Peyer's patch (tissue), 4 donors: ENCODE measurements around the gene GPRC5A. TPM values are rescaled to one million over a fixed set of nuclear protein-coding genes. Genes with fewer than 3 reads are reported as not detected.
"Not testable (repeated sequence)": the region's sequence is repeated elsewhere in the genome, so short reads cannot be mapped to it uniquely, and the experiment has no call there.

Experiments used
- DNase-seq, 3 donors: peaks; one replicate each; pipeline ENCODE4 v3.0.0-alpha.2; 2017 to 2019
- H3K27ac ChIP-seq, 4 donors: fragments of 200-600 bp; sonication (generic); one replicate each; pipeline ENCODE4 v1.5.1; 2016 to 2019
- H3K27me3 ChIP-seq, 2 donors: fragments of 200-600 bp; sonication (generic); one replicate each; pipeline ENCODE4 v1.5.1; 2019
- H3K36me3 ChIP-seq, 3 donors: fragments of 200-600 bp; sonication (generic); one replicate each; pipeline ENCODE4 v1.5.1; 2016 to 2019
- H3K4me1 ChIP-seq, 4 donors: fragments of 200-600 bp; sonication (generic); one replicate each; pipeline ENCODE4 v1.5.1; 2016 to 2019
- H3K4me3 ChIP-seq, 4 donors: fragments of 200-600 bp; sonication (generic); 1 replicate in 3 of 4; 2 replicates in 1 of 4; pipeline ENCODE4 v1.5.1; 2016 to 2019; ENCODE audit warnings: mild to moderate bottlenecking in 1 of 4
- H3K9me3 ChIP-seq, 4 donors: fragments of 200-600 bp; sonication (generic); one replicate each; pipeline ENCODE4 v1.5.1; 2016 to 2019; ENCODE audit warnings: mild to moderate bottlenecking in 1 of 4
- CTCF ChIP-seq, 6 experiments: fragments of 450-650 bp in 4 of 6; fragments of 200-600 bp in 2 of 6; sonication (generic) in 1 of 6; IDR thresholded peaks; one replicate each; pipeline ENCODE4 v1.5.1; 2017 to 2019; ENCODE audit warnings: antibody characterized with exemption in 6 of 6, mild to moderate bottlenecking in 3 of 6, moderate library complexity in 1 of 6
- POLR2A ChIP-seq, 2 donors: fragments of 450-650 bp; IDR thresholded peaks; one replicate each; pipeline ENCODE4 v1.5.1; 2017; ENCODE audit warnings: antibody characterized with exemption in 2 of 2, mild to moderate bottlenecking in 2 of 2, moderate library complexity in 2 of 2
- total RNA-seq, 4 donors: library from RNA; depleted of rRNA; stranded (reverse); fragments of >200 nt; gene quantifications; one replicate each; pipeline ENCODE4 v1.1.0, GENCODE V29; 2016

Gene GPRC5A
- total RNA-seq, 4 donors from 2014 or later = 16.5 to 106 (median 91.1) TPM

GRCh38 chr12:12874029-12874428 is 17.3 kb upstream of the GPRC5A start:
- Histone ChIP-seq H3K27ac (no peak overlapping the region), H3K36me3 (no peaks in the 10 kb centered on the region), H3K9me3 (no peaks in the 10 kb centered on the region), H3K4me1 (peaks cover 0 to 13% (median 0%) of the 10 kb centered on the region in 4 donors), H3K4me3 (no peak overlapping the region), H3K27me3 (no peaks in the 10 kb centered on the region)
- no peak for TF ChIP-seq POLR2A (IDR thresholded peaks at IDR 0.05)
- TF ChIP-seq CTCF (IDR thresholded peaks at IDR 0.05) = no peak
- no peak for DNase-seq

- not testable (repeated sequence) for DNase-seq, H3K27ac ChIP-seq, H3K27me3 ChIP-seq, H3K9me3 ChIP-seq, H3K4me3 ChIP-seq, H3K36me3 ChIP-seq
- peaks cover 0 to 13% (median 0%) of the 10 kb centered on the region in 4 donors for H3K4me1 ChIP-seq
Measured at GRCh38 chr12:12875301-12875700, 16.1 kb upstream of the GPRC5A start.

DNA sequence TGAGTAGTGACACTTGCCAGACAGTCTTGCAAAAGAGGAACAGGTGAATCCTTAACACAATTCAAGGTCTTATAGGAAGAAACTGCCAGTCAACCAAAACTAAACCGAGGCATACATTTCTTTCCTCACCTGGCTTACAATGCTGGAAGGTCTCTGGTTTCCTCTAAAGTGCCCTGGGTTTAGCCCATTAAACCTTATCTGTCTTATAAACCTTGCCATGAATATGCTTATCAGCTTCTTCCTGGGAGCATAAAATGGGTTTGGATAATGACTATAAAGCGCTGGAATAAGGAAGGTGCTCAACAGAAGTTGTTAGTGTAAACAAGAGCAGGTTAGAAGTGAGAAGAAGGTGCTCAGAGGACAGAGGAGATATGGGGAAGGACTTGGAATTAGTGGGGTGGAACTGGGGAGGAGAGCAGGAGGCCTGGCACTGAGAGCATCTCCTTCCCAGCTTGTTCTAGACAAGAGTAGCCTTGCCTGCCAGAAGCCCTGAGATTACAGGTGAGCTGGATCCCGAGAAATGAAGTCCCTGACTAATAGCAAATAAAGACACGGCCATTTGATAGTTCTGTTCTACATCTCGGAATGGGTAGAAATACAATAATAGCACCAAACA is 14.1 kb upstream of the GPRC5A start:
- no peak for DNase-seq
- Histone ChIP-seq H3K4me1 (peaks cover 0 to 9% (median 0%) of the 10 kb centered on the region in 4 donors), H3K4me3 (no peak overlapping the region), H3K27me3 (no peaks in the 10 kb centered on the region), H3K36me3 (no peaks in the 10 kb centered on the region), H3K9me3 (no peaks in the 10 kb centered on the region), H3K27ac (peak overlapping the region in 1 of 4 donors; percentile 38)
- peak in 1 of 2 donors; percentile 15 for TF ChIP-seq POLR2A (IDR thresholded peaks at IDR 0.05)
- TF ChIP-seq CTCF (IDR thresholded peaks at IDR 0.05) = no peak

- Histone ChIP-seq H3K4me3 (no peak overlapping the region), H3K36me3 (no peaks in the 10 kb centered on the region), H3K27ac (peak overlapping the region in 1 of 4 donors; percentile 38), H3K27me3 (no peaks in the 10 kb centered on the region), H3K9me3 (no peaks in the 10 kb centered on the region), H3K4me1 (peaks cover 0 to 2% (median 0%) of the 10 kb centered on the region in 4 donors)
- no peak for TF ChIP-seq POLR2A (IDR thresholded peaks at IDR 0.05)
- DNase-seq = no peak
Measured at GRCh38 chr12:12877781-12878455, 13.4 kb upstream of the GPRC5A start.

DNA sequence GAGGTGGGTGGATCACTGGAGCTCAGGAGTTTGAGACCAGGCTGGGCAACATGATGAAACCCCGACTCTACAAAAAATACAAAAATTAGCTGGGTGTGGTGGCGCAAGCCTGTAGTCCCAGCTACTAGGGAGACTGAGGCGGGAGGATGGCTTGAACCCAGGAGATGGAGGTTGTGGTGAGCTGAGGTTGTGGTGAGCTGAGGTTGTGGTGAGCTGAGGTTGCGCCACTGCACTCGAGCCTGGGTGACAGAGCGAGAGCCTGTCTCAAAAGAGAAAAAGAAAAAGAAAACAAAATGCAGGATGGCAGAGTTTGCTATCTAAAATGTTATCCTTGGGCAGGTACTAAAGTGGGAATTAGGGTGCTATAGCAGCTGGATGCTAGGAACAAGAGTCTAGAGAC is 10.8 kb upstream of the GPRC5A start:
- no peak for TF ChIP-seq POLR2A (IDR thresholded peaks at IDR 0.05)
- TF ChIP-seq CTCF (IDR thresholded peaks at IDR 0.05) = no peak
- H3K9me3 ChIP-seq = no peaks in the 10 kb centered on the region
- no peak for DNase-seq
- H3K27ac ChIP-seq = no peak overlapping the region
- no peak overlapping the region for H3K4me3 ChIP-seq
- no peaks in the 10 kb centered on the region for H3K4me1 ChIP-seq
- H3K36me3 ChIP-seq = no peaks in the 10 kb centered on the region
- no peaks in the 10 kb centered on the region for H3K27me3 ChIP-seq

- Histone ChIP-seq H3K4me3 (no peak overlapping the region), H3K4me1 (no peaks in the 10 kb centered on the region), H3K36me3 (no peaks in the 10 kb centered on the region), H3K27me3 (no peaks in the 10 kb centered on the region), H3K27ac (no peak overlapping the region), H3K9me3 (no peaks in the 10 kb centered on the region)
- DNase-seq = no peak
- TF ChIP-seq POLR2A (IDR thresholded peaks at IDR 0.05) = no peak
- TF ChIP-seq CTCF (IDR thresholded peaks at IDR 0.05) = no peak
Measured at GRCh38 chr12:12881151-12881909, 10.0 kb upstream of the GPRC5A start.
